Right ventricle myocardium superior (tissue), 1 donor: ENCODE data around the gene PPM1L. TPM values are rescaled to one million over a fixed set of nuclear protein-coding genes. Genes with fewer than 3 reads are reported as not detected.

ENCODE experiments used
- ATAC-seq: fragments of 200-7000 bp; cut with Tn5 transposase; one replicate; pipeline ENCODE4 v1.9.1; 2020; ENCODE audit warnings: mild to moderate bottlenecking; ENCODE audit not compliant: poor library complexity
- DNase-seq: peaks from one replicate; pipeline ENCODE4 v3.0.0-alpha.2; 2020
- intact Hi-C: fragments of 100-400 bp; cut with DNase I; formaldehyde crosslinking; loops from one replicate; pipeline ENCODE4 v1.11.2; 2022
- total RNA-seq: library from RNA; stranded (reverse); fragmentation: NEBNext Ultra II Directional; extraction: Animal tissue kit (Norgen Biotek cat#: 25700); gene quantifications from one replicate; pipeline ENCODE4 v1.2.1, GENCODE V29; 2021
- donor health status: DM: no; HTN: yes; CAD: no; lungs with severe emphysema.

Gene PPM1L
- total RNA-seq, 1 donor from 2014 or later, result 62.3 TPM

GRCh38 chr3:161084277-161084676, 328.2 kb downstream of the PPM1L start:
- no peak for DNase-seq
- no peak for ATAC-seq
- intact Hi-C loops, result no loop called here

- no peak for DNase-seq
- no peak for ATAC-seq
- intact Hi-C loops, result no loop called here
These were observed 337.9 kb downstream of the PPM1L start for GRCh38 chr3:161093895-161094294.

GRCh38 chr3:161096771-161097367, 340.8 kb downstream of the PPM1L start:
- ATAC-seq, result peak; percentile 34
- intact Hi-C loops, result no loop called here
- DNase-seq, result no peak

- no peak for DNase-seq
- ATAC-seq, result peak; percentile 48
- intact Hi-C loops, result no loop called here
These were observed 345.0 kb downstream of the PPM1L start for GRCh38 chr3:161100994-161101393.

- peak; percentile 58 for ATAC-seq
These were observed 345.6 kb downstream of the PPM1L start for GRCh38 chr3:161101609-161102008.

GRCh38 chr3:161103776-161104385, 347.9 kb downstream of the PPM1L start:
- intact Hi-C loops, result no loop called here
- DNase-seq (peak; percentile 46), ATAC-seq (no peak)

More at GRCh38 chr3:161101609-161102008, 345.6 kb downstream of the PPM1L start:
- no peak for DNase-seq
- intact Hi-C loops, result no loop called here

GRCh38 chr3:161104561-161105551, 348.8 kb downstream of the PPM1L start, which contains the start of gene B3GALNT1:
Gene B3GALNT1, minus strand, starts transcription at chr3:161105349. Its CDS starts 18,595 bp downstream, at chr3:161086754.
- ATAC-seq (peak; percentile 77), DNase-seq (peak; percentile 80)
- intact Hi-C loops, result no loop called here

- intact Hi-C loops, result no loop called here
- DNase-seq, result no peak
These were observed 351.3 kb downstream of the PPM1L start for GRCh38 chr3:161107311-161107710.

GRCh38 chr3:161108840-161109239, 352.8 kb downstream of the PPM1L start:
- intact Hi-C loops, result no loop called here
- ATAC-seq (no peak), DNase-seq (no peak)

More at GRCh38 chr3:161107311-161107710, 351.3 kb downstream of the PPM1L start:
- ATAC-seq, result no peak

- DNase-seq (no peak), ATAC-seq (no peak)
- intact Hi-C loops, result no loop called here
These were observed 361.6 kb downstream of the PPM1L start for GRCh38 chr3:161117646-161118045.

- intact Hi-C loops, result no loop called here
- ATAC-seq (no peak), DNase-seq (no peak)
These were observed 370.5 kb downstream of the PPM1L start for GRCh38 chr3:161126495-161126894.

Other genes with a start within 250 kb of the PPM1L start
- gene KPNA4, start 190.7 kb upstream of the PPM1L start, total RNA-seq, result 114 TPM
- not detected for gene ARL14, start 79.1 kb upstream of the PPM1L start, total RNA-seq